Measurements from ENCODE around the gene ERCC3.

DNA sequence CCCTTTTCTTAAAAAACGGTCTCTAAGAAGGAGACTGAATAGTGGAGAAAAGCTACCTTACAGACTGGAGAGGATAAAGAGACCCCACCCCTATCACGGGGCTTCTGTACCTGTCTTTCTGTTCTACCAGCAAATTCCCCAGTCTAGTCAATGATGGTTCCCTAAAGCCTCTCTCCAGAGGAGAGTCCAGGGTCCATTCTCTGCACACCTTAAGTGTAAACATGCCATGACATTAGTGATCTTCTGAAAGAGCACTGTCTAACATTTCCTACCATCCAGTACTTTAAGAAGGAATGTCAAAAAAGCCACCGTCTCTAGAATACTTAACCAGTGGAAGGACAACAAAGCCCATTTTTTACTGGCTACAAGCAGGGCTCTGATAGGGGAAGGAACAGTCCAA is 17.0 kb upstream of the ERCC3 start:
- TF ChIP-seq CTCF (conservative IDR thresholded peaks at IDR 0.05; ENCODE audit: low read depth, low read length) (no peak), EZH2 (IDR thresholded peaks at IDR 0.05; ENCODE audit: borderline replicate concordance, low read depth, low read length, poor library complexity, severe bottlenecking) (no peak)

Measured in A673 (cell line).